GM23248 (cell line): ENCODE data around the gene MGMT. TPM values are rescaled to one million over a fixed set of nuclear protein-coding genes. Genes with fewer than 3 reads are reported as not detected.

Source experiments
- DNase-seq: peaks from one replicate; pipeline ENCODE4 v3.0.0-alpha.2; 2015
- H2AFZ ChIP-seq: fragments of 200-600 bp; sonication (generic); 2 replicates; pipeline ENCODE4 v1.6.1; 2016; ENCODE audit warnings: antibody characterized with exemption
- H3F3A ChIP-seq: fragments of 200-600 bp; sonication (generic); 2 replicates; pipeline ENCODE4 v1.6.1; 2016; ENCODE audit warnings: mild to moderate bottlenecking, antibody characterized with exemption, mixed run types; ENCODE audit not compliant: insufficient read depth
- H3K27ac ChIP-seq: fragments of 200-600 bp; sonication (generic); 2 replicates; pipeline ENCODE4 v1.5.1; 2016; ENCODE audit warnings: mild to moderate bottlenecking
- H3K27me3 ChIP-seq: fragments of 200-600 bp; sonication (generic); replicated peaks from 2 replicates; pipeline ENCODE4 v1.6.1; 2016; ENCODE audit warnings: mild to moderate bottlenecking; ENCODE audit not compliant: insufficient read depth
- H3K36me3 ChIP-seq: fragments of 200-600 bp; sonication (generic); 2 replicates; pipeline ENCODE4 v1.6.1; 2016; ENCODE audit warnings: low read depth, mild to moderate bottlenecking
- H3K4me1 ChIP-seq: fragments of 200-600 bp; sonication (generic); 2 replicates; pipeline ENCODE4 v1.6.1; 2016; ENCODE audit warnings: mild to moderate bottlenecking; ENCODE audit not compliant: insufficient read depth
- H3K4me2 ChIP-seq: fragments of 200-600 bp; sonication (generic); one replicate; pipeline ENCODE4 v1.6.1; 2016; ENCODE audit warnings: mild to moderate bottlenecking; ENCODE audit not compliant: unreplicated experiment
- H3K4me3 ChIP-seq: fragments of 200-600 bp; sonication (generic); 2 replicates; pipeline ENCODE4 v1.5.1; 2016; ENCODE audit warnings: mild to moderate bottlenecking
- H3K79me2 ChIP-seq: fragments of 200-600 bp; sonication (generic); 2 replicates; pipeline ENCODE4 v1.6.1; 2016; ENCODE audit warnings: mild to moderate bottlenecking; ENCODE audit not compliant: insufficient read depth
- H3K9ac ChIP-seq: fragments of 200-600 bp; sonication (generic); 2 replicates; pipeline ENCODE4 v1.6.1; 2016; ENCODE audit warnings: mild to moderate bottlenecking
- H3K9me2 ChIP-seq: fragments of 200-600 bp; sonication (generic); 2 replicates; pipeline ENCODE4 v1.6.1; 2016; ENCODE audit warnings: mixed run types, mild to moderate bottlenecking, moderate library complexity; ENCODE audit not compliant: insufficient read depth
- H3K9me3 ChIP-seq: fragments of 200-600 bp; sonication (generic); one replicate; pipeline ENCODE4 v1.6.1; 2017; ENCODE audit warnings: low read depth
- H4K20me1 ChIP-seq: fragments of 200-600 bp; sonication (generic); 2 replicates; pipeline ENCODE4 v1.6.0; 2016; ENCODE audit not compliant: insufficient read depth
- EZH2 ChIP-seq: fragments of 200-600 bp; sonication (generic); IDR thresholded peaks from 2 replicates; pipeline ENCODE4 v1.6.1; 2018; ENCODE audit warnings: antibody characterized with exemption, mild to moderate bottlenecking; ENCODE audit not compliant: insufficient read depth, poor library complexity, severe bottlenecking
- EZH2phosphoT487 ChIP-seq: fragments of 200-600 bp; sonication (generic); IDR thresholded peaks from 2 replicates; pipeline ENCODE4 v1.6.1; 2018; ENCODE audit warnings: antibody characterized with exemption, moderate library complexity, mild to moderate bottlenecking, low read depth; ENCODE audit not compliant: insufficient read depth
- WGBS, 2 experiments: methylation state at CpG; one replicate each; pipeline ENCODE4 v1.1.6; 2015 to 2017; ENCODE audit warnings: low lambda C conversion rate in 2 of 2, low coverage in 1 of 2; ENCODE audit errors: missing lambda C conversion rate in 2 of 2; 5-methylcytosine and 5-hydroxymethylcytosine counted together
- in situ Hi-C: fragments of 300-500 bp; cut with MboI; formaldehyde crosslinking; loops from 2 replicates; pipeline ENCODE4 v1.15.0; 2020
- polyA plus RNA-seq: library from polyadenylated mRNA; unstranded; fragments of >200 nt; fragmentation: Nextera tagmentation; extraction: Ambion mirVana; gene quantifications from 2 replicates; pipeline ENCODE4 v1.2.1, GENCODE V29; 2016
- total RNA-seq: library from RNA; depleted of rRNA; stranded (reverse); fragments of >200 nt; shearing (Covaris generic); gene quantifications from 2 replicates; pipeline ENCODE4 v1.2.3, GENCODE V29; 2014

Gene MGMT
- total and polyA plus RNA-seq, 2 experiments from 2014 or later, result 28.5 to 35.1 TPM

DNA sequence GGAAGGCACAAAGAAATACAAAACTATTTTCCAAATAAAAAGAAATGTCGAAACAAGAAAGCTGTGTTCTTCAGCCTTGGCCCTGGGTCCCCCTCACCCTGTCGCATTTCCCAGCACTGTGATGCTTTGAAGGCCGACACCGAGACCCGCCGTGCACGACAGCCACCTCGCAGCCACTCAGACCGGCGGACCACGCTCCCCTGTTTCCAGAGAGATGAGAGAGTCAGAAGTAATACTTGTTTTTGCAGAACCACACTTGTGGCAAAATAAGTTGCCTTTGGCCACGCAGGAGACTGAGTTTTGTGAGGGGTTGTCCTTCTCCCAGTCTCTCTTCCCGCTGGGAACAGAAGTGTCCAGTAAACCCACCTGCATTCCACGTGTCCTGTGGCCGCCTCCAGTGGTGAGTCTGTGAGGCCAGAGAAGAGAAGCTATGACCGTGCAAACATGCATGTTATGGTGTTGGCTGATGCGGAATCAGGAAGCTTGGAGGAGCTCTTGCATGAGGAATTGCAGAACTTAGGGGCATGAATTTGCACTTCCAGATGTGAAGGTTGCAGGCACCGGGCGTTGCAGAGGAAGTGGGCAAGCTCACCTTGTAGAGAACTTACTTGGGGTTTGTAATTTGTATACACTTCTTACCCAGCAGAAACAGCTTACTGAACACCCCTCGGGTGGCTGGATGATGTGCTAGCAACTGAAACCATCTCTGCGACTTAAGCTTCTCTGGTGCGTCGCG, 302.5 kb downstream of the MGMT start:
- Histone ChIP-seq H3K9ac (no peak overlapping the region), H3F3A (no peaks in the 10 kb centered on the region), H3K27ac (no peak overlapping the region), H3K36me3 (no peaks in the 10 kb centered on the region), H2AFZ (no peak overlapping the region), H3K4me1 (no peaks in the 10 kb centered on the region), H4K20me1 (no peaks in the 10 kb centered on the region), H3K4me3 (no peak overlapping the region), H3K9me3 (no peaks in the 10 kb centered on the region), H3K27me3 (no peaks in the 10 kb centered on the region), H3K9me2 (no peaks in the 10 kb centered on the region), H3K79me2 (no peaks in the 10 kb centered on the region), H3K4me2 (no peak overlapping the region)
- in situ Hi-C loops, result no loop called here
- TF ChIP-seq EZH2phosphoT487, result no peak
- TF ChIP-seq EZH2, result no peak
- DNase-seq, result no peak
- WGBS, 2 experiments, result 90 to 91% methylated on average over 24 of the region's 24 CpGs

DNA sequence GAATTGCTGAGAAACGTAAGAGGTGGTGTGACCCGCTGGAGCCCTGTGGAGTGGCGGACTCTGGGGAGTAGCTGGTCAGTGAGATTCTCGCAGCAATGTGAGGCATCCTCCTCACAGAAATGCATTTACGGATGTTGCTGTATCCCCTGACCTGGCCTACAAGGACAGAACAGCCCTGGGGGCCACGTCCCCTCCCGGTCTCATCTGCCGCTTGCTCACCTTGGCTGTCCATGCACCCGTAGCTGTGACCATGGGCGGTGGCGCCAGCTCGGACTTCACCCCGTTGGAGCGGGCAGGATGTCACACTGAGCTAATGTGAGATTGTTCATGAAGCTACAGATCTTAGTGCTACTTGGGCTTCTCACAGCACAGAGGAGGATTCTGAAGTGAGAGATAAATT, 303.2 kb downstream of the MGMT start:
- no peak overlapping the region for H2AFZ ChIP-seq
- H3F3A ChIP-seq, result no peaks in the 10 kb centered on the region
- H3K9me3 ChIP-seq, result no peaks in the 10 kb centered on the region
- no peaks in the 10 kb centered on the region for H3K27me3 ChIP-seq
- H4K20me1 ChIP-seq, result no peaks in the 10 kb centered on the region
- H3K27ac ChIP-seq, result no peak overlapping the region
- no peaks in the 10 kb centered on the region for H3K4me1 ChIP-seq
- no peak overlapping the region for H3K4me2 ChIP-seq
- no peaks in the 10 kb centered on the region for H3K79me2 ChIP-seq
- no peak overlapping the region for H3K9ac ChIP-seq
- TF ChIP-seq EZH2phosphoT487, result no peak
- no peak for TF ChIP-seq EZH2
- in situ Hi-C loops, result no loop called here
- H3K36me3 ChIP-seq, result no peaks in the 10 kb centered on the region
- no peaks in the 10 kb centered on the region for H3K9me2 ChIP-seq
- no peak overlapping the region for H3K4me3 ChIP-seq
- no peak for DNase-seq
- 92 to 94% methylated on average over 14 of the region's 14 CpGs for WGBS, 2 experiments

DNA sequence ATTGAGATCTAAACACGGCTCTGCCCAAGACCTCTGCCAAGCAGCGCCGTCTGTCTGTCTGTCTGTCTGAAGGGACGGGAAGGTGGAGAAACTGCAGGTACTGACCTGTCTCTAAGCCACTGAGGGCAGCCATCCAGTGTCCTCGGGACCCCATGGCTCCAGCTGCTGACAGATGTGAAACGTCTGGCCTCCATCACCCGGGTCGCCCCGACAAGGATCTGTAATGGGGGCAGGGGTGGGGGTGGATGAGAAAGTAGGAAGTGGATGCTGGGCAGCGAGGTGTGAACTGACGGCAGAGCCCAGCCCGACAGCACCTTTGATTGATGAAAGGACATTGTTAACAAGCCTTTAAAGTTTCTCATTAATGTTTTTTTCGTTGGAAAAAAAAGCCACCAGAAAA, 304.0 kb downstream of the MGMT start:
- 68 to 73% methylated on average over 13 of the region's 13 CpGs for WGBS, 2 experiments
- no peak for TF ChIP-seq EZH2
- no peak for TF ChIP-seq EZH2phosphoT487
- Histone ChIP-seq H2AFZ (no peak overlapping the region), H3K79me2 (no peaks in the 10 kb centered on the region), H3K9me2 (no peaks in the 10 kb centered on the region), H3K9ac (no peak overlapping the region), H3K4me3 (no peak overlapping the region), H3K4me2 (no peak overlapping the region), H3K27ac (no peak overlapping the region), H3K27me3 (no peaks in the 10 kb centered on the region), H3K36me3 (no peaks in the 10 kb centered on the region), H4K20me1 (no peaks in the 10 kb centered on the region), H3K4me1 (no peaks in the 10 kb centered on the region), H3F3A (no peaks in the 10 kb centered on the region), H3K9me3 (no peaks in the 10 kb centered on the region)
- in situ Hi-C loops, result no loop called here
- no peak for DNase-seq

GRCh38 chr10:129771576-129771975, 304.5 kb downstream of the MGMT start:
- TF ChIP-seq EZH2phosphoT487 (no peak), EZH2 (no peak)
- in situ Hi-C loops, result no loop called here
- 87 to 92% methylated on average over 15 of the region's 15 CpGs for WGBS, 2 experiments

More at GRCh38 chr10:129771576-129771975, 304.5 kb downstream of the MGMT start:
- no peak overlapping the region for H2AFZ ChIP-seq
- no peak for DNase-seq
- H3K4me3 ChIP-seq, result no peak overlapping the region
- no peaks in the 10 kb centered on the region for H3K36me3 ChIP-seq
- no peaks in the 10 kb centered on the region for H3K27me3 ChIP-seq
- no peak overlapping the region for H3K9ac ChIP-seq
- H3K27ac ChIP-seq, result no peak overlapping the region
- no peak overlapping the region for H3K4me2 ChIP-seq
- no peaks in the 10 kb centered on the region for H4K20me1 ChIP-seq
- no peaks in the 10 kb centered on the region for H3F3A ChIP-seq
- no peaks in the 10 kb centered on the region for H3K9me3 ChIP-seq
- H3K4me1 ChIP-seq, result no peaks in the 10 kb centered on the region
- no peaks in the 10 kb centered on the region for H3K79me2 ChIP-seq
- H3K9me2 ChIP-seq, result no peaks in the 10 kb centered on the region
